Activated CD8-positive, alpha-beta T cell treated with anti-CD3 and anti-CD28 coated beads for 36 hours (primary cell): ENCODE data around the gene DIS3L2. TPM values are rescaled to one million over a fixed set of nuclear protein-coding genes. Genes with fewer than 3 reads are reported as not detected.
A peak's percentile ranks its signal among the peaks of the same experiment; 100 is the strongest.

ENCODE experiments used
- ATAC-seq: fragments of 200-7000 bp; cut with Tn5 transposase; one replicate; pipeline ENCODE4 v1.10.0; 2021; ENCODE audit warnings: mild to moderate bottlenecking, moderate library complexity
- CTCF ChIA-PET: fragments of 350-600 bp; sonication (Branson Sonifier 250); formaldehyde crosslinking; loops from one replicate; lab custom pipeline; 2021; ENCODE audit warnings: antibody characterized with exemption; lab: Charles Lee
- POLR2A ChIA-PET: fragments of 350-600 bp; sonication (Branson Sonifier 250); formaldehyde crosslinking; loops from one replicate; lab custom pipeline; 2021; ENCODE audit warnings: antibody characterized with exemption; lab: Charles Lee
- DNase-seq: peaks from one replicate; pipeline ENCODE4 v3.0.0-alpha.2; 2020
- H3K27ac Mint-ChIP-seq: one replicate; pipeline ENCODE4 v1.8.0; 2021; ENCODE audit warnings: mild to moderate bottlenecking, mixed read lengths
- H3K27me3 Mint-ChIP-seq: one replicate; pipeline ENCODE4 v1.8.0; 2021; ENCODE audit warnings: mixed read lengths
- H3K36me3 Mint-ChIP-seq: one replicate; pipeline ENCODE4 v1.8.0; 2021; ENCODE audit warnings: low read depth, mixed read lengths
- H3K4me1 Mint-ChIP-seq: one replicate; pipeline ENCODE4 v1.8.0; 2021; ENCODE audit warnings: low read depth, mixed read lengths
- H3K4me3 Mint-ChIP-seq: one replicate; pipeline ENCODE4 v1.8.0; 2021; ENCODE audit warnings: mild to moderate bottlenecking, moderate library complexity, mixed read lengths
- H3K9me3 Mint-ChIP-seq: one replicate; pipeline ENCODE4 v1.8.0; 2021; ENCODE audit warnings: mixed read lengths
- CTCF ChIP-seq: fragments of 200-600 bp; IDR thresholded peaks from one replicate; pipeline ENCODE4 v1.8.0; 2022; ENCODE audit warnings: antibody characterized with exemption, mild to moderate bottlenecking
- intact Hi-C: fragments of 100-400 bp; cut with micrococcal nuclease; formaldehyde crosslinking; loops from one replicate; pipeline ENCODE4 v1.10.0; 2022
- total RNA-seq, 2 experiments: library from RNA; stranded (reverse); gene quantifications; one replicate each; pipeline ENCODE4 v1.2.3, GENCODE V29; 2021

Gene DIS3L2
- total RNA-seq, 2 experiments from 2014 or later: 26.5 to 27.2 TPM

GRCh38 chr2:232232915-232233314 lies 271.4 kb downstream of the DIS3L2 start:
- H3K4me1 Mint-ChIP-seq: peaks cover 31% of the 10 kb centered on the region
- intact Hi-C loops: loop anchor here (10.0 kb wide), 1 partner anchor 308 kb away; the partner anchor contains the start of gene NPPC
- ATAC-seq (no peak), DNase-seq (no peak)
- no peak overlapping the region for H3K4me3 Mint-ChIP-seq
- POLR2A ChIA-PET: interaction anchor here (0.6 kb wide), 1 partner anchor 169 kb away, joined by 3 read pairs; no protein-coding TSS in a partner anchor
- H3K36me3 Mint-ChIP-seq: no peaks in the 10 kb centered on the region
- no peaks in the 10 kb centered on the region for H3K9me3 Mint-ChIP-seq
- no peaks in the 10 kb centered on the region for H3K27me3 Mint-ChIP-seq
- no peak overlapping the region for H3K27ac Mint-ChIP-seq
- no peak for TF ChIP-seq CTCF
- CTCF ChIA-PET: interaction anchor here (1.2 to 1.9 kb wide), 2 partner anchors 60 to 91 kb away, joined by 3 to 6 read pairs; no protein-coding TSS in a partner anchor

- no peak overlapping the region for H3K27ac Mint-ChIP-seq
- H3K9me3 Mint-ChIP-seq: no peaks in the 10 kb centered on the region
- H3K4me3 Mint-ChIP-seq: no peak overlapping the region
- intact Hi-C loops: loop anchor here (10.0 kb wide), 1 partner anchor 310 kb away; the partner anchor contains the start of gene NPPC
- ChIA-PET POLR2A (no interaction called here), CTCF (interaction anchor here (1.0 to 1.4 kb wide), 2 partner anchors 12 to 87 kb away, joined by 3 to 4 read pairs; no protein-coding TSS in a partner anchor)
- DNase-seq (no peak), ATAC-seq (no peak)
- H3K4me1 Mint-ChIP-seq: peaks cover 51% of the 10 kb centered on the region
- peaks cover 5% of the 10 kb centered on the region for H3K36me3 Mint-ChIP-seq
- H3K27me3 Mint-ChIP-seq: no peaks in the 10 kb centered on the region
- TF ChIP-seq CTCF: no peak
These were observed 273.6 kb downstream of the DIS3L2 start for GRCh38 chr2:232234922-232235615.

GRCh38 chr2:232235716-232236115 lies 274.2 kb downstream of the DIS3L2 start:
- Mint-ChIP-seq H3K27ac (peak overlapping the region; percentile 18), H3K4me1 (peaks cover 57% of the 10 kb centered on the region)
- CTCF ChIA-PET: interaction anchor here (0.7 to 1.4 kb wide), 2 partner anchors 86 to 87 kb away, joined by 3 to 4 read pairs; no protein-coding TSS in a partner anchor

GRCh38 chr2:232236200-232236599 lies 274.7 kb downstream of the DIS3L2 start:
- H3K9me3 Mint-ChIP-seq: no peaks in the 10 kb centered on the region
- DNase-seq (no peak), ATAC-seq (peak; percentile 65)
- peaks cover 7% of the 10 kb centered on the region for H3K36me3 Mint-ChIP-seq
- H3K4me1 Mint-ChIP-seq: peaks cover 62% of the 10 kb centered on the region
- POLR2A ChIA-PET: interaction anchor here (1.1 kb wide), 1 partner anchor 8 kb away, joined by 3 read pairs; no protein-coding TSS in a partner anchor
- H3K27me3 Mint-ChIP-seq: no peaks in the 10 kb centered on the region
- no peak for TF ChIP-seq CTCF
- intact Hi-C loops: loop anchor here (10.0 kb wide), 1 partner anchor 311 kb away; the partner anchor contains the start of gene NPPC
- CTCF ChIA-PET: interaction anchor here (0.7 to 1.4 kb wide), 3 partner anchors 86 to 90 kb away, joined by 3 to 4 read pairs (median 3); no protein-coding TSS in a partner anchor
- no peak overlapping the region for H3K27ac Mint-ChIP-seq
- no peak overlapping the region for H3K4me3 Mint-ChIP-seq

More at GRCh38 chr2:232235716-232236115, 274.2 kb downstream of the DIS3L2 start:
- Mint-ChIP-seq H3K36me3 (peaks cover 5% of the 10 kb centered on the region), H3K27me3 (no peaks in the 10 kb centered on the region), H3K9me3 (no peaks in the 10 kb centered on the region), H3K4me3 (no peak overlapping the region)
- no peak for ATAC-seq
- intact Hi-C loops: loop anchor here (10.0 kb wide), 1 partner anchor 311 kb away; the partner anchor contains the start of gene NPPC
- DNase-seq: no peak
- POLR2A ChIA-PET: interaction anchor here (1.1 kb wide), 1 partner anchor 9 kb away, joined by 3 read pairs; no protein-coding TSS in a partner anchor
- no peak for TF ChIP-seq CTCF
